ENCODE data around the gene TMPRSS3.

GRCh38 chr21:42367367-42368165 is 28.3 kb downstream of the TMPRSS3 start:
- TF ChIP-seq CTCF (conservative IDR thresholded peaks at IDR 0.05; ENCODE audit: low read depth, low read length) (no peak), EZH2 (IDR thresholded peaks at IDR 0.05; ENCODE audit: borderline replicate concordance, low read depth, low read length, poor library complexity, severe bottlenecking) (no peak)
